HT-29 (cell line): Measurements from ENCODE around the gene OSM. TPM values are rescaled to one million over a fixed set of nuclear protein-coding genes. Genes with fewer than 3 reads are reported as not detected.
"Not testable (repeated sequence)": the region's sequence is repeated elsewhere in the genome, so short reads cannot be mapped to it uniquely, and the experiment has no call there.

Source experiments
- DNase-seq: peaks from one replicate; pipeline ENCODE4 v3.0.0-alpha.2; 2015; ENCODE audit warnings: low spot score
- total RNA-seq: library from RNA; depleted of rRNA; stranded (reverse); fragments of >200 nt; shearing (Covaris generic); gene quantifications from 2 replicates; pipeline ENCODE4 v1.2.3, GENCODE V29; 2014

The OSM gene
- total RNA-seq, 1 experiment from 2014 or later, result not detected

DNA sequence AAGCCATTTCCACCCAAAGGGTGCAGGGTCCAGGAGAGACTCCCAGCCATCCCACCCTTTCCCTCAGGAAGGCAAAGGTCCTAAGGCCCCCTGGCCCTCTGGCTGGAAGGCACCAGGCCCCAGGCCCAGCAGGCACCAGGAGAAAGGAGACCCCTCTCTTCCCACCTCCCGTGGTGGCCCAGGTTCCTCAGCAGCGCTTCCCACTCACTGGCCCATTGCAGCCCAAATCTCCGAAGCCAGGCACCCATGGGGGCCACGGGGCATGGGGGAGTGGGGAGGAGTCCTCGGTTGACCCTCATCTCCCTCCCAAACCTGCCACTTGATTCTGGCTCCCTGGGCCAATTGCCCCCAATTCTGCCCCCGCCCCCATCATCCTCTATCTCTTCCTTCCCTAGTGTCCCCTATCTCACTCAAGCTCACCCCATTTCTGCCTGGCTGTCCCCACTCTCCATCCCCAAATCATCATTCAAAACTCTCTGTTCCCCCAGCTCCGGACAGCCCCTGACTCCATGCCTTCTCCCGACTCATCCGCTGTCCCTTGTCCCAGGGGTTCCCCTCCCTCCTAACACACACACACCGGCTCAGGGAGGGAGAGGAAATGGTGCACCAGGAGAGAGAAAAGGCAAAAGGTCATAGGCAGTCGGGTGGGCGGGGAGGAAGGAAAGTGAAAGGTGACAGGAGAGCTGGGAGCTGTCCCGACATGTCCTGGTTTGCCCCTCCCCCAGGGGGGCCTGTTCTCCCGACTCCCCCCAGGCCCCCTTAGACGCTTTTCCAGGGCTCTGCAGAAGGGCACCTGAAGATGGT lies 21.3 kb downstream of the OSM start:
- DNase-seq, result peak; percentile 61

DNA sequence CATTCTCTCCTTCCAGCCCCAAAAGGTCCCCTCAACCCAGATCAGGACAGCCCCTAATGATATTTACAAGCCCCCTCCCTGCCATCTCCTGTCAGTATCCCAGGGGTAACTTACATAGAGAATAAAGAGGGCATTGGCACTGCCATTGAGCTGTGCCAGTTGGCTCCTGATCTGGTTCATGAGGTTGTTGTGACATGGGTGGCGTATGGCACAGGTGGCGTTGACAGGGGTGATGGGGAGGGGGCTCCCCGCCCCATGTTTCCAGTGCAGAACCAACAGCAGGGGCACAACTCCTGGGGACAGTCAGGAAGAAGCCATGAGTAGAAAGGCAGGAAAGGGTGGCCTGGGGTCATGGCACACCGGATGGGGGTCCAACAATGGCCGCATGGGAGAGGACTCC lies 22.0 kb downstream of the OSM start:
- DNase-seq, result no peak

DNA sequence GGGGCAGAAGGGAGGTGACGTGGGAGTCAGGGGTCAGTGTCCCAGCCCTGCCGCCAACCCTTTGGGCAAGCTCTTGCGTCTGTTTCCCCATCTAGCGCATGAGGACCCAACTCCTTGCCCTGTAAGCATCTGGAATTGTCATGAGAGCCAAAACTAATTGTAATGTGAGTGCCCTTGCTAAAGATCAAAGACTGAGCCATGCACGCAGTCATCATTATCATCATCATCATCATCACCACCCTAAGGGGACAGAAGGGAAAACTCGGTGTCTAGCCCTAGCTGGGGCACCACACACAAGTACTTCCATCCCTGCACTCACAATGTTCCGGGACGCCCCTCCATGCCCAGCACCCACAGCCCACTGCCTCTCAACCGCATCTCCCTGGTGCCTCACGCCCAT lies 22.6 kb downstream of the OSM start:
- no peak for DNase-seq

DNA sequence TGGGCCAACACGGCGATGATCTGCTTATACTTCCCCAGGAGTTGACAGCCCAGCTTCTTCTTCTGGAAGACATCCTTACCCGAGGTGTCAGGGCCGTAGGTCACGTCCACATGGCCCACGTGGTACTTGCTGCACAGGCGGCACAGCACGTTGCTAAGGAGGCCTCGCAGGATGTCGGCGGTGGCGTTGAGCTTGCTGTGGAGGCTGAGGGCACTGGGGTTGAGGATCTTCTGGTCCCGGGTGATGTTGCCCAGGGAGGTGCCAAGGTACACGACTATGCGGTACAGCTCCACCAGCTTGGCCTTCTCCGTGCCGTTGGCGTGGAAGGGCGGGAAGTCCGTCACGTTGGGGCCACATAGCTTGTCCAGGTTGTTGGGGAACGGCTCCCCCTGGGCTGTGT lies 23.0 kb downstream of the OSM start:
- no peak for DNase-seq

DNA sequence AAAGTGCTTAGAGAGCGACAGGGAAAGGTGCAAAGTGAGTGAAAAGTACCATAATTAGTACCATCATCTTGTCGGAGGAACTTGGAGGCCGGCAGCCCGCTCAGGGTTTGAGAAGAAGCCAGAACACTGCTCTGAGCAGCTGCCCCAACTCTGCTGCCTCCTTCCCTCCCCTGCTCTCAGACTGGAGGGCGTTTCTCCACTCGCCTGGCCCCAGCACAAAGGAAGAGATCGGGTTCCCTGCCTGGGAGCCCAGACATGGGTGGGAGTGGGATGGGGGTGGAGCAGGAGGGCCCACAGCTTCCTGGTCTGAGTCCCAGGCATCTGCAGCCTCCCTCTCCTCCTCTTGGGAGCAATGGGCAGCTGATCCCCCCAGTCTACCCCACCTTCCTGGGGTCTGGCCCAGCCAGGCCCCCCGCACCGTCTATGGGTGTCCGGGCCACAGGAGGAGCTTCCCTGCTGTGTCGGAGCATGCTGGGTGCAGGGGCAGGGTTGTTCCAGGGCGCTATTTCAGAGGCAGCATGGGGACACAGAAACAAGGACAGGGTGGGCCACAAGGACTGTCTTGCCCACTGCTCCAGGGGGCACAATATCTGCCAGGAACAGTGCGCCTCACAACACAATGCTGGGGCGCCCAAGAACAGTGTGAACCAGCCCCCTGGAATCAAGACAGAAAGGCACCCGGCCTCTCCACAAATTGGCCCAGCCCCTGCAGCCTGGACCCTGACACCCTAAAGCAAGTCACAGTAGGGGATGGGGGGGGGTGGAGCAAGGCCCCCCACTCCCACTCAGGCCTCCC lies 24.9 kb downstream of the OSM start:
- DNase-seq, result no peak

DNA sequence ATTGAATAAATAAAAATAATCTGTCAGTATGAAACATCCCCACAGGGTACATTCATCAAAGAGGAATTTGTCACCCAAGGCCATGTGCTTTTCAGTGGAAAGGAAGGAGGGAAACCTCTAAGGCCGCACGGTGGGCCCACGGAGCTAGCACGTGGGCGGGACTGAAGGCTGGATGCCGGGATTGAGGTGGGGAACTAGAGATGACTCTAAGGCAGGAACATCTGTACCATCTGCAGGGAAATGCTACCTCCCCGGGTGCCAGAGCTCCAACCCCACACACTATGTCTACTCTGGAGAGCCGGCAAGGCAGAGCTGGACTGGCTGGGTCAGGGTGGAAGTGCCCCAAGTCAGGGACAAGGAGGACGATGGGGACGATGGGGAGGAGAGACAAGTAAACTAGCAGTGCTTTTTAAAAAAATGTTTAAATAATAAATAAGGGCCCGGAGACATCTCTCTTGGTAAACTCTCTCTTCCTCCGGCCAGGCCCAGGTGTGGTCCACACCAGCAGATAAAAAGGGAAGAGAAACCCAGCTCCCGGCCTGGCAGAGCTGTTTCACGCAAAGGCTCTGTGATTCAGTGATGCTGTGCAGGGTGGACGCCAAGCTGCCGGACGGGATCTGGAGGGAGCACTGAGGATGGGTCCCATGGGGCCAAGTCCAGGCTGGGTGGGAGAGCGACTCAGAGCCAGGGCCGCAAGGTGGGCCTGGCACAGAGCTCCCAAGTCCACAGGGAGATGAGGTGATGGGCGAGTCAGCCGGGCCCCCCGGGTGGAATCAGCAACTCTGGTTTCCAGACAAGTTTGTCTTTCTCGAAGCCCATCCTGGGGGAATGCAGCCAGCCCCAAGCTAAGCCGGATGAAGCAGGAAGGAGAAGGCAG lies 25.9 kb downstream of the OSM start:
- no peak for DNase-seq

DNA sequence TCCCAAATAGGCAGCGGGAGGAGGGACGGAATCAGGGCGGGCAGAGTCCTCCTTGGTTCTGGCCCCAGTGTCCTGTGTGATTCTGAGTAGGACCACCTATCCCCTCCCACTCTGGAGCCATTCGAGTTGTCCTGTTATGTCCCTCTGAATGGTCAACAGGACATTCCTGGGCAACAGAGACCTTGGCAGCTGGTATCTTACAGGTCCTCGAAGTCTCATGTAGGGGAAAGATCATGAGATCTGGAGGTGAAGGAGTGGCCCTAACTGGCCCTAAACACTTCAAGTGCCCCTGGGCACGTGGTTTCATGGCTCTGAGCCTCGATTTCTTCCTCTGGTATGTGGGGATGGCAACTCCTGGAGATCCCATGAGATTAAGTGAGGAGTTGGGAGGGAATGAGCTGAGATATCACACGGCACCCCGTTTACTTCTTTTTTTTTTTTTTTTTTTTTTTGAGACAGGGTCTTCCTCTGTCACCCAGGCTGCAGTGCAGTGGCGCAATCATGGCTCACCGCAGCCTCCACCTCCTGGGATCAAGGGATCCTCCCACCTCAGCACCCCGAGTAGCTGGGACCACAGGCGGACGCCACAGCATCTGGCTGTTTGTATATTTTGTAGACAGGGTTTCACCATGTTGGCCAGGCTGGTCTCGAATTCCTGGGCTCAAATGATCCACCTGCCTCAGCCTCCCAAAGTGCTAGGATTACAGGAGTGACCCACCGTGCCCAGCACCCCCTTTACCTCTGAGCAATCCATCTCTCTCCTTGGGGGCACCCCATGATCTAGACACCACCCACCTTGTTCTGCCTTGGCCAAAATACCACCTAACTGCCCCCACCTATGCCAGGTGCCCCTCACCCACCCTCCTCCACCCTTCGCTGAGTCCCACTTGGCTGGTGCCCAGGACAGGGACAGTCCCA lies 26.9 kb downstream of the OSM start:
- no peak for DNase-seq

DNA sequence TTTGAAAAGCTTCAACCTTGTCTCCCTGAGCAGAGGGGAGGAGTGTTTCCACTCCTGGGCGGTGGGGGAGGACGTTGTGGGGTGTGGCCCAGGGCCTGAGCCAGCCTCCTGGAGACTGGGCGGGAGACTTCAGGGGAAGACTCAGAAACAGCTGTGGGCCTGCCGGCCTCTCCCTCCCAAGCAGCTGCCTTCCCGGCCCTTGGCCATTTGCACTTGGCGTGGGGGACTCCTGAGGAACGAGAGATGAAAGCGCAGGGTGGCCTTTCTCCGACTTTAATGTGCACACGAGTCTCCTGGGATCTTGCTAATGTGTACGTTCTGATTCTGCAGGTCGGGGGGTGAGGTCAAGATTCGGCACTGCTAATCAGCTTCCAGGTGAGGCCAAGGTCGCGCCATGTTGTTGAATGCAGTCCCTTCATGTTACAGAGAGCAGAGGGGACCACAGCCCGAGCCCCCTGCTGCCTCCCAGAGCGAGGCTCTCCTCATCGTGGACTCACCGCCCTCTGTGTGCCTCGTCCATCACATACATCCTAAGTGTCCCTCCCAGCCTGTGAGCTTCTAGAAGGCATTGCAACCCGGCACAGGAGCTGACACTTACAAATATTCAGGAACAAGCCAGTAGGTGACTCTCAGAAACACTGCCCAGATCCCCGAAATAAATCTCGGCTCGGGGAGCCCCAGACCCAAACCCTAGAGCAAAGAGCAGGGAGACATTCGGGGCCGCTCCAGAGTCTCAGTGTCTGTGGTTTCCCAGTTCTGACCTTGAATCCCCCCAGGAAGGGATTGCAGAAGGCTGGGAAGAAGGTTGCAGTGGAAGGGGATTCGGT lies 27.8 kb downstream of the OSM start:
- DNase-seq, result peak; percentile 34

DNA sequence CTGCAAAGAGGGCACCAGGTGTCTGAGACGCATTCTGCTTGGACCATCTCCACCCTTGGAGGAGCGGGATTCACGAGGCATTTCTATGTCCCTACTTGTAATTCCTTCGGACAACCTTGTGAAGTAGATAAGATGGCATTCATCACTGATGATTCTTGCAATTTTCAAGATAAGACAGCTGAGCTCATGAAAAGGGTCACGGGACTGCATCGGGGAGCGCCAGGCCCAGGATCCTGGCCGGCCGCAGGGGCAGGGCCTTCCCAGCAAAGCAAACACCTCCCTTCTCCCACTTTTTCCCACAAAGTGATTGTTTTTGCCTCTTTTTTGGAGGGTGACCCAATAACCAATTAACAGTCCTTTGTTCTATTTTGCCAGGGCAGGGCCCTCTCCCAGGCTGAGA lies 28.5 kb downstream of the OSM start:
- no peak for DNase-seq

DNA sequence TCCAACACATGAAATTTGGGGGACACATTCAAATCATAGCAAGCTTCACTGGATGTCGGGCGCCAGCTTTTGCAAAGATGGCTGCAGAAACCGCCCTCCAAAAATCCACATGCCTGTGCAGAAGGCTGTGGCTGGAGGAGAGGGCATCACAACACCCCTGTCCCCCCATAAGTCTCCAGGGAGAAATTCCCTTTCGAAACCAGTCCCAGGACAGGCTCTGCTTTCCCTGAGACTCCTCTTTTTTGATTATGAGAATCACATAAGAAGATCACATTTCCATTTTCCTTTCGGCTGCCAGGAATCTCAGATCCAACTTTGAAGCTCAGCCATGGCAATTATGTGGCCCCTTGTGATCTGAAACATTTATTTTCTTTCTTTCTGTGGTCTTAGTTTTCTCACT lies 29.8 kb downstream of the OSM start:
- no peak for DNase-seq

DNA sequence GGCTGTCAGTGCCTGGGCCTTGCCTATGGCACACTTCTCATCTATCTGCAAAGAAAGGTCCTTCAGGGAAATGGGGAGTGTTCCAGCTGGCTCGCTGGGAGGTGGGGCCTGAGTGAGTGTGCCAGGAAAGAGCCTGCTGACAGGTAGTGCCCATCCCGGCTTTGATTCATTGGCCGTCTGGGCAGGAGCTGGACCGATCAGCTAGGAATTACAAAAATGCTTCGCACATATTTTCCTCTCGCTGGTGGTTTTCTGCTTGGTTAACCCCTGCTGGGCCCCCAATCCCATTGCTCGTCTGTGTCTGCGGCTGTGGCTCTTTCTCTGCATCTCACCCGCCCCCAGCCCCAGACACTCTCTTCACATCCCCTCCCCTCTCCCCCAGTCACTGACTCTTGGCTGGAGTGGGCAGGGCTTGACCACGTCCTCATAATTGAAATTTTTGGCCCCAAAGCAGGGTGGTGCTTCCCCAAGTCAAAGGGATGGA lies 30.9 kb downstream of the OSM start:
- DNase-seq, result peak; percentile 43

DNA sequence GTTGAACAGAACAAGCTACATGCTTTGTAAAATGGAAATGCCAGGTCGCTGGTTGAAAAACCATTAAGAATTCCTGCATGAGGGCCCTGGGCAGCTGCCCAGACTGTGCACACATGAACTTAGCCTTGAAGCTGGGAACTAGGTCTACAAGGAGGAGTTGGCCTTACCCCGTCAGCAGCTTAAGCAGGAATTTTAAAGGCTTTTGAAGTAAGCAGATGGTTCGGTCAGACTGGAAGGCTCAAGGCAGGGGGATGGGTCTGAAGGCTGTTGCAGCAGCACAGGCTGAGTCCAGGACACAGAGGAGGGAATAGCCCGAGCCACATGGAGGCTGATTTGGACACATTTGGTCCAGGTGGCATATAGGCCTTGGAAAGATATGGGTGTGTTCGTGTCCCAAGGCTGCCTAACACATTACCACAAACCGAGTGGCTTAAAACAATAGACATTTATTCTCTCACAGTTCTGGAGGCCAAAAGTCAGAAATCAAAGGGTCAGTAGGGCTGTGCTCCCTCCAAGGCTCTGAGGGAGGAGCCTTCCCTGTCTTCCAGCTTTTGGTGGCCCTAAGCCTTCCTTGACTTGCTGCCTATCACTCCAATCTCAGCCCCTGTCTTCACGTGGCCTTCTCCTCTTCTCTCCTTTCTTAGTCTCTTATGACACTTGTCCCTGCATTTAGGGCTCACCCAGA lies 31.7 kb downstream of the OSM start:
- no peak for DNase-seq

DNA sequence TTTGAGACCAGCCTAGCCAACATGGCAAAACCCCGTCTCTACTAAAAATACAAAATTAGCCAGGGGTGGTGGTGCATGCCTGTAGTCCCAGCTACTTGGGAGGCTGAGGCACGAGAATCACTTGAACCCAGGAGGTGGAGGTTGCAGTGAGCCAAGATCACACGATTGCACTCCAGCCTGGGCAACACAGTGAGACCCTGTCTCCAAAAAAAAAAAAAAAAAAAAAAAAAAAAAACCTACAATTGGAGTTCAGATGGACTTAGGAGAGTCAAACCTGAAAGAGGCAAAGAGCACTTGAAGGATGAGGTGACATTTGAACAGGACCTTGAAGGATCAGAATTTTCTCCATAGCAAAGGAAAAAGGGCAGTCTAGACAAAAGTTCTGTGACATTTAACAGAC lies 32.3 kb downstream of the OSM start:
- not testable (repeated sequence) for DNase-seq

DNA sequence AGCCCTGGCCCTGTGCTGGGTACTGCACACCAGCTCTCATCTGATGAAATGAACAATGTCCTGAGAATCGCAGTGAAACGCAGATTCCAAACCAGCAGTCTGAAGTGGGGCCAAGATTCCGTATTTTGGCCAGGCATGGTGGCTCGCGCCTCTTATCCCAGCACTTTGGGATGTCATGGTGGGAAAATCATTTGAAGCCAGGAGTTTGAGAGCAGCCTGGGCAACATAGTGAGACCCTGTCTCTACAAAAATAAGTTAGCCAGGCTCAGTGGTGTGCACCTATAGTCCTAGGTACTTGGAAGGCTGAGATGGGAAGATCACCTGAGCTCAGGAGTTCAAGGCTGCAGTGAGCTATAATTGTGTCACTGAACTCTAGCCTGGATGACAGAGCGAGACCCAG lies 33.1 kb downstream of the OSM start:
- no peak for DNase-seq

DNA sequence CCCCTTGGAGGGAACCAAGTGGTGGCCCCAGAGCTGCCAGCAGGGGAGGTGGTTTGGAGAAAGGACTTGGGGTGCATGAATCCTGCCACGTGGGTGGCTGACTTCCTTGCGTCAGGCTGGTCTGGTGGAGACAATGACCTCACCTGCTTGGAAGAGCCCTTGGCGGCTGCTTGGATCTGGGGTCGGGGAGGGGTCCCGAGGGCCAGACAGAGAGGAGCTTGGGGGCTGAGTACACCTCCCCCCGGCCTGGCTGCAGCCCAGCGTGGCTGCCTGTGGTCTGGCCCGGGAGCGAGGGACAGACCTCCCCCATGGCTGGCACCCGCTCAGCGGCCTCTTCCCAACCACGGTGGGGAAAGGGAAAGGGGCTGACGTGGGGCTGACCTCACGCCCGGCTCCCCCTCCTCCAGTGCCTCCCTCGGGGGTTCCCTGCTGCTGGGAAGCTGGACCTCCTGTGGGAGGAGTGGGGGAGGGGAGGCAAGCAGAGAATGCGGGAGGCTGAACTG lies 33.9 kb downstream of the OSM start:
- no peak for DNase-seq

DNA sequence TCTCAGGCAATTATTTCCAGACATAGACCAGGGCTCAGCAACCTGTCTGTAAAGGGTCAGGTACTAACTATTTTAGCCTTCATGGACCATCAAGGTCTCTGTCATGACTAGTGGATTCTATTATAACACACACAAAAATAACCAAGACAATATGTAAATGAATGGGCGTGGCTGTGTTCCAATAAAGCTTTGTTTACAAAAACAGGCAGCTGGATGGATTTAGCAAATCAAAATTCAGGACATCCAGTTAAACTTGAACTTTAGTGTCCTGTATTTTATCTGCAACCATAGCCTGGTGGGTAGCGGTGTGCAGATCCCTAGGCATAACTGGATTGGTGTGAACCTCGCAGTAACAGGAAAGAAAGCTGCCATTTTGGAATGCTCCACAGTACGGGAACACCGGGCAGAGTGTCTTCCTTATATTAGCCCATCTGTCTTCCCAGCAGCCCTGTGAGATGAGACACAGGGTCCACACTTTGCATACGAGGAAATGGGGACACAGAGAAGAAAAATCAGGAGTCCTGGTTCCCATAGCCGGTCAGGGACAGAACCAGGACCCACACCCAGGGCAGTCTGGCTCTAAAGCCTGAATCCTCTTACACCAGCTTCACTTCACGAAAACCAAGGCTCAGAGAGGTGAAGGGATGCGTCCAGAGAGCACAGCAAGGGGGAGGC lies 35.7 kb downstream of the OSM start:
- DNase-seq, result no peak

DNA sequence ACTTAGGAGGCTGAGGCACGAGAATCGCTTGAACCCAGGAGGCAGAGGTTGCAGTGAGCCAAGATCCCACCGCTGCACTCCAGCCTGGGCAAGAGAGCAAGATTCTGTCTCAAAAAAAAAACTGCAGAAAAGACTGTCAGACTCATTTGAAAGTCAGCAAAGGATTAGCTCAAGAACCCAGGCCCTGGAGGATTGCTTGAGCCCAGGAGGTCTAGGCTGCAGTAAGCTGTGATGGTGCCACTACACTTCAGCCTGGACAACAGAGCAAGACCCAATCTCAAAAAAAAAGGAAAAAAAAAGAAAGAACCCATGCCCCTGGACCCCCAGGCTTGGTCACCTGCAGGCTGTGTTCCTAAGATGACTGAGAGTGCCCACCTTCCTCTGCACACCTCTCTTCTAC lies 36.3 kb downstream of the OSM start:
- no peak for DNase-seq

DNA sequence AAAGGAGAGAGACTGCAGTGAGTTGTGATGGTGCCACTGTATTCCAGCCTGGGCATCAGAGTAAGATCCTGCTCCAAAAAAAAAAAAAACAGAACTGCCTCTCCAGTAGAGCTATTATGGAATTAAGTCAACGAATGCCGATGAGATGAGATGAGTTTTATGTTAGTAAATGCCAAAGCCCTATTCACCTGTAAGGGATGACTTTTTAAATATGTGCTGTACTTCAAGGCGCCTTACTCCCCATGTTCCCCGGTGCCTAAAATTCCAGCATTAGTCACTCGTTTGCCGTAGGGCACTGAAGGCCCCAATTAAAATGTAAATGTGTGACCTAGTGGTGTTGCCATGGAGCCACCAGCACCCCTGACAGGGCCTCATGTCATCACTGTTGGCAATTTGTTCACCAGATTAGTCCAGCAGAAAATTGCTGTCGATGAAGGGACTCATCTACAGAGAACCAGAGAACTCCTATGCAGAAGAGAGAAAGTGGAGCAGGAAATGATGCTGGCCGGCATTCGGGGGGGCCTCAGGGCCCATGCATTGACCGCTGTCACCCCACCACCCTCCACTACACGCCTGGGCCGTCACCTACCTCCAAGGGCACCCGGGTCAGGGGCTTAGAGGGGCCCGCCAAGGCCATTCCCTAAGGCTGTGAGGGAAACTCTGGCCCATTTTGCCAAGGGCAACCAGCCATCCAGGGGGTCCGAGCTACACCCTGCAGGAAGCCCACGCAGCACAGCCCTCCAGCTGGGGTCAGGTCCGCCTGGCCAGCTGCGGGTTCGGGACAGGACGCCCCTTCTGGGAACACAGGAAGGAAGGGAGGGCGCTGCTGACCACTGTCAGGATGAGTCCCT lies 37.9 kb downstream of the OSM start:
- DNase-seq, result no peak
